CD4-positive, alpha-beta T cell treated with Interleukin-10 for 1 hour (primary cell): ENCODE data around the gene PPY.
"Not testable (repeated sequence)": the region's sequence is repeated elsewhere in the genome, so short reads cannot be mapped to it uniquely, and the experiment has no call there.

Experiments
- DNase-seq: peaks from one replicate; pipeline ENCODE4 v3.0.0-alpha.2; 2020

The PPY gene

DNA sequence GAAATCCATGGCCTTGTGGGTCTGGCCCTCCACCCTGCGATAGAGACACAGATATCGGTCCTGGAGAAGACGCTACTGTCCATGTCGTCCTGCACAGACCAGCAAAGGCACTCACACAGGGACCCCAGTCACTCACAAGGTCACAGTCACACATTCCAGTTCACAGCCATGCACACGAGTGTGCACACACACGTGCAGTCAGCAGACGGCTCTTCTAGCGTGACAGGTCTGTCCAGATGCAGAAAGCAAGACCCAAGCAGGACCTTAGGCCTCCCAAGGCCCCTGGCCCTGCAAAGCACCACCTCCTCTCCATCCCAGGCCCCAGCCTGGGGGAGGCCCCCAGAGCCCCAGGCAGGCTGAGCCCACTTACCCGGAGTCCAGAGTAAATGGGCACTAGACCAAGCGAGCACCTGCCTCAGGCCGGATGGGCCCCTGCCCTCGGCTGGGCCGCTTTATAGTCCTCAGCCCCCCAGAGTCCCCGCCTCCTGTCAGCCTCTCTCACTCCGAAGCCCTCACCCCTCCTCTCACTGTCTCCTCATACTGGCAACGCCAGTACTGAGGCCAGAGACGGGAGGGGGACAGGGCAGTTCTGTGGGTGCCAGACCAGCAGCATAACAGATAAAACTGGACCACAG is at the start of gene PPY:
Gene PPY, minus strand, starts transcription at position 426 of the 635 bp plus-strand sequence. CDS start 822 bp downstream, outside the sequence.
- no peak for DNase-seq

- no peak for DNase-seq
Measured at GRCh38 chr17:43988301-43988700, 46.0 kb upstream of the PPY start.

DNA sequence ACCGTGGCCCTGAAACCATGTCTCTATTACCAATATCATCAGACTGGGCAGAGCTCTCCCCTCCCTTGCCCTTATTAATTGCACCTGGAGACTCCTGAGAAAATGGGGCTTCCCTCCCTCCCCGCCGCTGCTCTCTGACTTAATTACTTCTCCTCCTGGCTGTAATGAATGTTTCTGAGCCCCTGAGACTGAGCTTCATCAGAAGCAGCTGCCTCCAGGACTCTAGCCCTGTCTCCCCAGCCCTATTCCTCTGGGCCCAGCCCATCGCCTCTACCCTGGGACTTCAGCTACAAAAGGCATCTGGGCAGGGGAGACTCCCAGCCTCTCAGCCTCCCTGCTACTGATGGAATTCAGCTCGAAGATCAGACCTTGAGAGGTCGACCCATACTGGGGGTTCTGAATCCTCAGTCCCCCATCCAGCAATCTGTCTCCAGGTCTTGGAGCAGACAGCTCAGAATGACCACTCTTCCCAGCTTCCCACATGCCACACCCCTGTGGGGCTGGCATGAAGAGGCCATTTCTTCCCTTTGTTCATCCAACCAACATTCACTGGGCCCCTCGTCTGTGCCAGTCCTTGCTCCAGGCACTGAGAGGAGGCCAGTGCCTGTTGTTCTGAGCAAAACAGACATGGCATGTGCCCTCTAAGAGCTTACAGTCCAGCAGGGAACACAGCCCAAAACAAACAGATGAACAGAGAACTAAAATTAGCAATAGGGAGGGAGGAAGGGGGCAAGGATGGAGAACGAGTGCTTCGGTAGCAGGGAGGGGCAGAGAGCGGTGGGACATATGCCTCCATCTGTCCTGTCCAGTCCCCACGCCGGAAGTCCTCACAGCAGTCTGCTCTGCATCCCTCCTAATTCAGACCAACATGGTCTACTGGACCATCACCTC is 45.1 kb upstream of the PPY start:
- DNase-seq = no peak

GRCh38 chr17:43986225-43986981 is 44.1 kb upstream of the PPY start:
- DNase-seq = no peak

- DNase-seq = no peak
Measured at GRCh38 chr17:43984521-43984920, 42.2 kb upstream of the PPY start.

GRCh38 chr17:43983515-43984411 is 41.5 kb upstream of the PPY start:
- no peak for DNase-seq

- no peak for DNase-seq
Measured at GRCh38 chr17:43983196-43983514, 40.9 kb upstream of the PPY start.

GRCh38 chr17:43982171-43982570 is 39.9 kb upstream of the PPY start:
- no peak for DNase-seq

DNA sequence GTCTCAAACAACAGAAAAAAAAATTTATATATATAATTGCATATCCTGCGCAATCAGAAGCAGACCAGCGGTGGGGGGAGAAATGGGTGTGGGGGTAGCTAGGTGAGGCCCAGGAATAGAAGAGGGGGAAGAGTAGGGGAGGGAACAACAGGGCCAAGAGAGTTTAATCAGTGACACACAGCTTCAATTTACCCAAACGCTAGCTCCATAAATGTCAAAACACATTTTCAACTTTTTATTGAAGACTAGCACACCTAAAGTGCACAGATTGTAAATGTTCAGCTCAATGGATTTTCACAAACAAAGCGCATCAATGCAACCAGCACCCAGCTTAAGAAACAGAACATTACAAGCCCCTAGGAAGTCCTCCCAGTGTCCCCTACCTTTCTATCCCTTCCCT is 37.4 kb upstream of the PPY start:
- DNase-seq = no peak

GRCh38 chr17:43979011-43979410 is 36.7 kb upstream of the PPY start:
- no peak for DNase-seq

- DNase-seq = no peak
Measured at GRCh38 chr17:43978078-43978477, 35.8 kb upstream of the PPY start.

- no peak for DNase-seq
Measured at GRCh38 chr17:43976963-43977837, 34.9 kb upstream of the PPY start.

DNA sequence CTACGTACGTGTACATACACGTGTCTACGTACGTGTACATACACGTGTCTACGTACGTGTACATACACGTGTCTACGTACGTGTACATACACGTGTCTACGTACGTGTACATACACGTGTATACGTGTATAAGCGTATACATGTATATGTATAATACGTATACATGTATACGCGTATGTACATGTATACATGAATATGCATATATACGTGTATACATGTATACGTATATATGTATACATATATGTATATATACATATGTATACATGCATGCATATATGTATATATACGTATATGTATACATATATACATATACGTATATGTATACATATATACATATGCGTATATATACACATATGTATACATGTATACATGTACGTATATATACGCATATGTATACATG is 33.6 kb upstream of the PPY start:
- DNase-seq = no peak

DNA sequence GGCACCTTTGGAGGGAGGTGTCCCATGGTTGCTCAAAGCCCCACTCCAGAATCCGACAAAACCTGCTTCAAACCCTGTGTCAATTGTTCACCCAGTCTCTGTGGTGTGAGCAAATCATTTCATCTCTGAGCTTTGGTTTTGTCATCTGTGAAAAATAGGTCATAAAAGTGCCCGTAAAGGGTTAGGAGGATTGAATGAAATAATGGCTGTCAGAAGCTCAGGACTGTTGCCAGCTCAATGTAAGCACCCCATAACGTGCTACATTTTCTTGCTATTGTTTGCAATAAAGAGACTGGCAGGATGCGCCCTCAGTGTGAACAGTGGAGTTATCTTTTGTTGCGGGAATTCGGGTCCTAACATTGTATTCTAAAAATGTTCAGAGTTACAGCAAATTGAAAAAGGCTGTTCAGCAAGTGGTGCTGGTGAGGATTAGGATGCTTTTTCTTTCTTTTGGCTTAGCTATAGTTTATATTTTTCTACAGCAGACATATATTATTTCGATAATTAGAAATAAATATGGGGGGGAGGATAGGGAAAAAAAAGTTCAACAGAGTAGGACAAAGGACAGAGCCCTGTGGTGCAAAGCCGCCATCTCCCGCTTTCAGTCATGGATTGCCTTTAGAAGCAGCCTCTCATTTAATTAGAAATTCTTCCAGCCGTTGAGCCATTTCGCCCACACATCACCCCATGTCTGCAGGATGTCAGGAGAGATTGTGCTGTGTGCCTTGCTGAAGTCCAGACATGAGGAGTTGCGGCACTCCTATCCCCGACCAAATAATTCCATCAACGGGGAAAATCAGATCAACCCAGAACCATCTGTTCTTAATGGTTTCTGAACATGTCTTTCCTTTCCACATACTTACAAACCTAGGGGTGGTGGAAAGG is 32.3 kb upstream of the PPY start:
- DNase-seq = no peak

DNA sequence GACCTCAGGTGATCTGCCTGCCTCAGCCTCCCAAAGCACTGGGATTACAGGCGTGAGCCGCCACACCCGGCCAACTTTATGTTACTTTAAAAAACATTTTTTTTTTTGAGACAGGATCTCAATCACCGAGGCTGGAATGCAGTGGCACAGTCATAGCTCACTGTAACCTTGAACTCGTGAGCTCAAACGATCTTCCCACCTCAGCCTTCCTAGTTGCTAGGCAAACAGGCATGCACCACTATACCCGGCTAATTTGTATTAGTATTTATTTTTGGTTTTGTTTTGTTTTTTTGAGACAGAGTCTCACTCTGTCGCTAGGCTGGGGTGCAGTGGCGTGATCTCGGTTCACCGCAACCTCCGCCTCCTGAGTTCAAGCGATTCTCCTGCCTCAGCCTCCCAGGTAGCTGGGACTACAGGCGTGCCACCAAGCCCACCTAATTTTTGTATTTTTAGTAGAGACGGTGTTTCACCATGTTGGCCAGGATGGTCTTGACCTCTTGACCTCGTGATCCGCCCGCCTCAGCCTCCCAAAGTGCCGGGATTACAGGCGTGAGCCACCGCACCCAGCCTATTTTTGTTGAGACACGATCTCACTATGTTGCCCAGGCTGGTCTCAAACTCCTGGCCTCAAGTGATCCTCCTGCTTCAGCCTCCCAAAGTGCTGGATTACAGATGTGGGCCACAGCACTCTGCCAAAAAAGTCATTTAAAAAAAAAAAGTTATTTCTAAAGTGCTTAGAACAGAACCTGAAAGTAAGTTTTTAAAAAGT is 30.4 kb upstream of the PPY start:
- DNase-seq = not testable (repeated sequence)

- not testable (repeated sequence) for DNase-seq
Measured at GRCh38 chr17:43971436-43971835, 29.2 kb upstream of the PPY start.

DNA sequence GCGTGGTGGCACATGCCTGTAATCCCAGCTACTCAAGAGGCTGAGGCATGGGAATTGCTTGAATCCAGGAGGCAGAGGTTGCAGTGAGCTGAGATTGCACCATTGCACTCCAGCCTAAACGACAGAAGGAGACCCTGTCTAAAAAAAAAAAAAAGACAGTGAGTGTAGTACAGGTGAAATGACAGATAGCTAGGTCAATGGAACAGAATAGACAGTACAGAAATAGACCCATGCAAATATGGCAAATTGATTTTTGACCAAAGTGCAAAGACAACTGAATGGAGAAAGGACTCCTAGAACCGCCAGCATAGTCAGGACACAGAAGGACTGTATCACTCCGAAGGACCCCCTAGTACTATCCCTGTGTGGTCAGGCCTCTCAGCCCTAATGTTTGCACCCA is 28.1 kb upstream of the PPY start:
- no peak for DNase-seq

DNA sequence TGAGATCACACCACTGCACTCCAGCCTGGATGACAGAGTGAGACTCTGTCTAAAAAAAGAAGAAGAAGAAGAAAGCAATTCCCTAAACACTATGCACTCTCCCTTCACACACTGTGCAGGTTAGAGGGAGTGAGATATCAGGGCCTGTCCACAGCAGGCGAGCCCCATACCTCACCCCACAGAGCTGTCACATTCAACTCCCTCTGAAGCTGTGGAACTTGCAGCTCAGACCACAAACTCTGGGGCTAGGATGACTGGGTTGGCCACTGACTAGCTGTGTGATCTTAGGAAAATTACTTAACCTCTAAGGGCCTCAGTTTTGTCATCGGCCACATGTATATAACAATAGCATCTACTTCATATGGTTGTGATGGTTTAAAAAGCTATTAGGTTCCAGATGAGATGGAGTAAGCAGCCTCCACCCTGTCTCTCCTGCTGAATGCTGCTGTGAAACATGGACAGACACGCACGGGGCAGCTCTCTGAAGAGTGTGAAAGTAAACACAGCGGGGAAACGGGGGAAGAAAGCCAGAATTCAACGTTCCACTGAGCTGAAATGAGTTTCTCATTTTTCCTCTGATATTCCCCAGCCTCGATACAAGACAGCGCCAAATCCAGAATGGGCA is 25.1 kb upstream of the PPY start:
- no peak for DNase-seq

- DNase-seq = no peak
Measured at GRCh38 chr17:43966276-43966675, 24.0 kb upstream of the PPY start.
